ENCODE measurements around the gene LRBA. TPM values are rescaled to one million over a fixed set of nuclear protein-coding genes. Genes with fewer than 3 reads are reported as not detected.

LRBA gene
- total RNA-seq, 3 donors from 2014 or later = 26.9 to 138 (median 93.7) TPM

GRCh38 chr4:150647008-150647407, 368.1 kb downstream of the LRBA start:
- H3K36me3 ChIP-seq = no peaks in the 10 kb centered on the region
- TF ChIP-seq CTCF (IDR thresholded peaks at IDR 0.05) = no peak
- TF ChIP-seq POLR2A (IDR thresholded peaks at IDR 0.05) = no peak
- no peak for TF ChIP-seq POLR2AphosphoS5 (IDR thresholded peaks at IDR 0.05)
- intact Hi-C loops (cut with DNase I; ENCODE audit: low total_unique reads) = no loop called here

GRCh38 chr4:150641612-150642011, 373.5 kb downstream of the LRBA start:
- Histone ChIP-seq H3K36me3 (no peaks in the 10 kb centered on the region), H3K9me3 (no peaks in the 10 kb centered on the region), H3K4me3 (no peak overlapping the region), H3K27ac (no peak overlapping the region), H3K4me1 (no peaks in the 10 kb centered on the region), H3K27me3 (no peaks in the 10 kb centered on the region)
- intact Hi-C loops (cut with DNase I; ENCODE audit: low total_unique reads) = no loop called here
- no peak for TF ChIP-seq POLR2AphosphoS5 (IDR thresholded peaks at IDR 0.05)
- no peak for TF ChIP-seq POLR2A (IDR thresholded peaks at IDR 0.05)
- no peak for TF ChIP-seq CTCF (IDR thresholded peaks at IDR 0.05)
- DNase-seq (ENCODE audit: low spot score in 2 of 2) = no peak

More at GRCh38 chr4:150647008-150647407, 368.1 kb downstream of the LRBA start:
- no peaks in the 10 kb centered on the region for H3K9me3 ChIP-seq
- no peak overlapping the region for H3K27ac ChIP-seq
- no peaks in the 10 kb centered on the region for H3K27me3 ChIP-seq
- no peak overlapping the region for H3K4me3 ChIP-seq
- DNase-seq (ENCODE audit: low spot score in 2 of 2) = no peak
- H3K4me1 ChIP-seq = no peaks in the 10 kb centered on the region

GRCh38 chr4:150632639-150633038, 382.4 kb downstream of the LRBA start:
- H3K27me3 ChIP-seq = no peaks in the 10 kb centered on the region
- intact Hi-C loops (cut with DNase I; ENCODE audit: low total_unique reads) = no loop called here
- no peak for DNase-seq (ENCODE audit: low spot score in 2 of 2)
- no peaks in the 10 kb centered on the region for H3K36me3 ChIP-seq
- H3K4me1 ChIP-seq = no peaks in the 10 kb centered on the region
- no peak overlapping the region for H3K27ac ChIP-seq
- TF ChIP-seq POLR2A (IDR thresholded peaks at IDR 0.05) (no peak), CTCF (IDR thresholded peaks at IDR 0.05) (no peak), POLR2AphosphoS5 (IDR thresholded peaks at IDR 0.05) (no peak)
- H3K4me3 ChIP-seq = no peak overlapping the region
- no peaks in the 10 kb centered on the region for H3K9me3 ChIP-seq

- no peak for DNase-seq (ENCODE audit: low spot score in 2 of 2)
- Histone ChIP-seq H3K36me3 (no peaks in the 10 kb centered on the region), H3K4me1 (no peaks in the 10 kb centered on the region), H3K9me3 (no peaks in the 10 kb centered on the region), H3K27me3 (no peaks in the 10 kb centered on the region), H3K27ac (no peak overlapping the region), H3K4me3 (no peak overlapping the region)
- intact Hi-C loops (cut with DNase I; ENCODE audit: low total_unique reads) = no loop called here
- TF ChIP-seq CTCF (IDR thresholded peaks at IDR 0.05) (no peak), POLR2AphosphoS5 (IDR thresholded peaks at IDR 0.05) (no peak), POLR2A (IDR thresholded peaks at IDR 0.05) (no peak)
Observed at GRCh38 chr4:150628073-150628472, 387.0 kb downstream of the LRBA start.

- TF ChIP-seq CTCF (IDR thresholded peaks at IDR 0.05) = no peak
- TF ChIP-seq POLR2AphosphoS5 (IDR thresholded peaks at IDR 0.05) = no peak
- no peak for TF ChIP-seq POLR2A (IDR thresholded peaks at IDR 0.05)
- no peak for DNase-seq (ENCODE audit: low spot score in 2 of 2)
- H3K4me3 ChIP-seq = no peak overlapping the region
- H3K4me1 ChIP-seq = no peaks in the 10 kb centered on the region
- H3K9me3 ChIP-seq = no peaks in the 10 kb centered on the region
- H3K27me3 ChIP-seq = no peaks in the 10 kb centered on the region
- intact Hi-C loops (cut with DNase I; ENCODE audit: low total_unique reads) = no loop called here
- no peak overlapping the region for H3K27ac ChIP-seq
- no peaks in the 10 kb centered on the region for H3K36me3 ChIP-seq
Observed at GRCh38 chr4:150625033-150625432, 390.1 kb downstream of the LRBA start.

All from breast epithelium (tissue), 4 donors.